Measurements from ENCODE around the gene CBLB. TPM values are rescaled to one million over a fixed set of nuclear protein-coding genes. Genes with fewer than 3 reads are reported as not detected.

CBLB gene
- total and polyA plus RNA-seq, 3 experiments from 2014 or later = 67.7 to 113 (median 112) TPM

DNA sequence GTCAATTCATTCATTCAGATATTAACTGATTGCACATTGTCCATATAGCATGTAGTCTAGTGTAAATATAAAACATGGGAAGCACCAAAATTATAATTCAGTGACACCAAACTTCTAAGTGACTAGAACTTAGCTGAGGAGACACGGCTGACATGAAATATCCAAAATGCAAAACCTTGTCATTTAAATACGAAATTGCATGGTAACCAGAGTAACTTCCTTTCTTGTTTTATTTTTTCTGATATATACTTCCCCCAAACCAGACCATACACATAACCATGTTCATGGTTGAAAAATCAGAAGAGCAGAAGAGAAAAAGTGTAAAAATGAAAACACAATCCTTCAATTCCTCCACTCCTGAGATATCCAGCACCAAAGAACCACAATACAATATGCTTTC lies 38.0 kb downstream of the CBLB start:
- ChIA-PET POLR2A (no interaction called here), CTCF (interaction anchor here (1.4 kb wide), 1 partner anchor 9 kb away, joined by 4 read pairs; no protein-coding TSS in a partner anchor)
- Histone ChIP-seq H3K36me3 (ENCODE audit: insufficient read depth, low read length) (no peaks in the 10 kb centered on the region), H3K9me3 (ENCODE audit: low read length) (no peaks in the 10 kb centered on the region), H3K4me3 (ENCODE audit: low read length) (no peak overlapping the region), H3K4me1 (ENCODE audit: insufficient read depth, low read length) (peaks cover 68% of the 10 kb centered on the region), H3K27ac (ENCODE audit: low read depth, low read length) (peak overlapping the region; percentile 22), H3K27me3 (ENCODE audit: insufficient read depth, low read length, poor library complexity, severe bottlenecking) (no peaks in the 10 kb centered on the region)
- Mint-ChIP-seq H3K4me3 (peak overlapping the region in 5 of 7 donors; percentile 37 to 74 (median 60)), H3K9me3 (no peaks in the 10 kb centered on the region), H3K27ac (peak overlapping the region; percentile 31 to 95 (median 86)), H3K36me3 (peaks cover 22 to 48% (median 22%) of the 10 kb centered on the region in 3 donors), H3K4me1 (peaks cover 76 to 95% (median 92%) of the 10 kb centered on the region in 3 donors), H3K27me3 (no peaks in the 10 kb centered on the region)
- DNase-seq = no peak

DNA sequence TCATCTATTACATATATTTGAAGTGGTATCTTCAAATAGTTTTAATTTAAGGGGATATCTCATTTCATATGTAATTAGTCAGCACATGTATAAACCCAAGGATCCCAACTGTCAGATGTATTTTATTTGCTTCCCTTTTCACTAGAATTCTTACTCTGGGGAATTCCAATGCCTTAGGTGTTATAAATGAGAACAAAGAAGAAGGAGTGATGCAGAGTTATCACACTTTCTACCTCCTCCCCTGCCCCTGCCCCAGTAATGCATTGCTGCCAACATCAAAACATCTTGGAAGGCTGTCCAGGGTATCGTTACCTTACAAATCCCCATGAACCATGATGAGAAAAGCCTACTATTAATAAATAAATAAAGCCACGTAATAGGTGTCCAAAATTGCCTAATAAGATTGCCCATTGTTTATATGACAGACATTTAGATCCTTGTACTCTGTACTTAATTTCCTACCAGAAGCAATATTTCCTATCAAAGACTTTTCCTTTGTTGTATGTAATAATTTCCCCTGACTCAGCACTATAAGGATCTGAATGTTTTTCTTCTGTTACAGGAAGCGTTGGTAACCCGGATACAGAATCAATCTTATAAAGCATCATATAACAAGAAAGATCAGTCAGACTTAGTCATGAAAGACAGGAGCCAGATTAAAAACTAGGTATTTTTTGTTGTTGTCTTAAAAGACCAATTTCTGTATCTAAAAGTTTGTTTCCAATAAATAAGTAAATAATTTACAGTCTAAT lies 38.8 kb downstream of the CBLB start:
- H3K4me1 ChIP-seq (ENCODE audit: insufficient read depth, low read length) = peaks cover 66% of the 10 kb centered on the region
- peak in 2 of 5 donors; percentile 41 to 49 for DNase-seq
- H3K4me1 Mint-ChIP-seq = peaks cover 73 to 94% (median 90%) of the 10 kb centered on the region in 3 donors
- H3K4me3 Mint-ChIP-seq = peak overlapping the region; percentile 38 to 67 (median 55)
- H3K27ac Mint-ChIP-seq = peak overlapping the region; percentile 64 to 95 (median 84)
- H3K27me3 Mint-ChIP-seq = no peaks in the 10 kb centered on the region
- H3K36me3 Mint-ChIP-seq = peaks cover 22 to 50% (median 23%) of the 10 kb centered on the region in 3 donors
- no peaks in the 10 kb centered on the region for H3K9me3 ChIP-seq (ENCODE audit: low read length)
- no peak overlapping the region for H3K4me3 ChIP-seq (ENCODE audit: low read length)
- peak overlapping the region; percentile 22 for H3K27ac ChIP-seq (ENCODE audit: low read depth, low read length)
- no peaks in the 10 kb centered on the region for H3K36me3 ChIP-seq (ENCODE audit: insufficient read depth, low read length)
- H3K9me3 Mint-ChIP-seq = no peaks in the 10 kb centered on the region
- no peaks in the 10 kb centered on the region for H3K27me3 ChIP-seq (ENCODE audit: insufficient read depth, low read length, poor library complexity, severe bottlenecking)
- ChIA-PET CTCF (interaction anchor here (1.4 kb wide), 1 partner anchor 10 kb away, joined by 4 read pairs; no protein-coding TSS in a partner anchor), POLR2A (no interaction called here)

DNA sequence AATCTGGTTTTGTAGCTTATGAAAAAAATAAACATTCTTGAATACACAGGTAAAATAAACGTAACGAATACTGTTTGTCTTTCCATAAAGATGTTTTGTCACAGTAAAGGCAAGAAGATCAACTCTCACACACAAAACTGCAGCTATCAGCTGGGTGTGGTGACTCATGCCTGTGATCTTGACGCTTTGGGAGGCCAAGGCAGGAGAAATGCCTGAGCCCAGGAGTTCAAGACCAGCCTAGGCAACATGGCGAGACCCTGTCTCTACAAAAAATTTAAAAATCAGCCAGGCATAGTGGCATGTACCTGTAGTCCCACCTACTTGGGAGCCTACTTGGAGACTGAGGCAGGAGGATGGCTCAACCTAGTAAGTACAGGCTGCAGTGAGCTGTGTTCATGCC lies 39.6 kb downstream of the CBLB start:
- H3K27me3 Mint-ChIP-seq = no peaks in the 10 kb centered on the region
- H3K4me3 Mint-ChIP-seq = peak overlapping the region in 6 of 7 donors; percentile 50 to 76 (median 65)
- no peaks in the 10 kb centered on the region for H3K9me3 Mint-ChIP-seq
- peaks cover 69% of the 10 kb centered on the region for H3K4me1 ChIP-seq (ENCODE audit: insufficient read depth, low read length)
- peak in 1 of 5 donors; percentile 7 for DNase-seq
- CTCF ChIA-PET = interaction anchor here (0.6 to 1.1 kb wide), 2 partner anchors 16 to 470 kb away, joined by 3 read pairs; no protein-coding TSS in a partner anchor
- H3K36me3 ChIP-seq (ENCODE audit: insufficient read depth, low read length) = no peaks in the 10 kb centered on the region
- H3K27ac ChIP-seq (ENCODE audit: low read depth, low read length) = no peak overlapping the region
- H3K36me3 Mint-ChIP-seq = peaks cover 26 to 51% (median 27%) of the 10 kb centered on the region in 3 donors
- no peak overlapping the region for H3K4me3 ChIP-seq (ENCODE audit: low read length)
- POLR2A ChIA-PET = interaction anchor here (0.6 to 0.9 kb wide), 3 partner anchors 11 to 348 kb away, joined by 3 to 9 read pairs (median 3); no protein-coding TSS in a partner anchor
- peak overlapping the region; percentile 63 to 89 (median 74) for H3K27ac Mint-ChIP-seq
- peaks cover 75 to 94% (median 90%) of the 10 kb centered on the region in 3 donors for H3K4me1 Mint-ChIP-seq
- no peaks in the 10 kb centered on the region for H3K9me3 ChIP-seq (ENCODE audit: low read length)
- H3K27me3 ChIP-seq (ENCODE audit: insufficient read depth, low read length, poor library complexity, severe bottlenecking) = no peaks in the 10 kb centered on the region

DNA sequence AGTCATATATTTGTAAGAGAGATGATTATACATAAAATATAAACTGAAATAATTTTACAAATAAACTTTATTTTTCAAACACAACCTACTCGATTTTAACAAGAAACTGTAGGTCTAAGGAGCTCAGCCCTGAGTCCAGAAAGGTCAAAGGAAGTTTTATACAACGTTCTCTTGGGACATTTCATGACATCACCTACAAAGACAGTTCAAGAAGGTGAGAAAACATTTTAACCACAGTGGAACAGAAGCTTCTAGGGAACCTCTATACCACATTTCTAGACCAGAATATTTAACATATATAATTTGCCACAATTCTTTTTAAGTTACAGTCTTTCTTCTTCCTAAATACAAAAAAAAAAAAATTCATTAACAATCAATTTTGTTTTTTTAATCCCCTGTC lies 40.1 kb downstream of the CBLB start:
- H3K27ac ChIP-seq (ENCODE audit: low read depth, low read length) = no peak overlapping the region
- Mint-ChIP-seq H3K27me3 (no peaks in the 10 kb centered on the region), H3K4me3 (peak overlapping the region in 6 of 7 donors; percentile 50 to 76 (median 65)), H3K9me3 (no peaks in the 10 kb centered on the region), H3K27ac (peak overlapping the region; percentile 63 to 89 (median 74)), H3K4me1 (peaks cover 77 to 94% (median 91%) of the 10 kb centered on the region in 3 donors), H3K36me3 (peaks cover 27 to 53% (median 30%) of the 10 kb centered on the region in 3 donors)
- H3K9me3 ChIP-seq (ENCODE audit: low read length) = no peaks in the 10 kb centered on the region
- POLR2A ChIA-PET = interaction anchor here (0.6 to 0.9 kb wide), 3 partner anchors 11 to 348 kb away, joined by 3 to 9 read pairs (median 3); no protein-coding TSS in a partner anchor
- DNase-seq = peak in 1 of 5 donors; percentile 51
- H3K36me3 ChIP-seq (ENCODE audit: insufficient read depth, low read length) = no peaks in the 10 kb centered on the region
- H3K27me3 ChIP-seq (ENCODE audit: insufficient read depth, low read length, poor library complexity, severe bottlenecking) = no peaks in the 10 kb centered on the region
- CTCF ChIA-PET = interaction anchor here (1.1 kb wide), 1 partner anchor 17 kb away, joined by 3 read pairs; no protein-coding TSS in a partner anchor
- H3K4me3 ChIP-seq (ENCODE audit: low read length) = no peak overlapping the region
- H3K4me1 ChIP-seq (ENCODE audit: insufficient read depth, low read length) = peaks cover 75% of the 10 kb centered on the region

DNA sequence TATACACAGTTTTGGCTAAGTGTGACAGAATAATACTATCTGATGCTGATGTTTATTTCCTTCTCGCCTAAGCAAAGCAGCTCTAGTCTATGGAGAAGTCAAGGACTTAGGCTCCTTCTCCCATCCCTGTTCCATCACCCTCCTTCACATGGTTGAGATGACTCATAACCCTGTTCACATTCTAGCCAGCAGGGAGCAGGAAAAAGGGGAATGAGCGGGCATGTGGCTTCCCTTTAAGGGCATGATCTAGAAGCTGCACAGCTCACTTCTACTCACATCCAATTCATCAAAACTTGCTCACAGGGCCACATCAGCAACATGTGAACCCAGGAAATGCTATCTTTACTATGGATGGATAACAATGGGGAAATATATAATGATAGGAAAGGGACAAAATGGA lies 40.9 kb downstream of the CBLB start:
- H3K27me3 ChIP-seq (ENCODE audit: insufficient read depth, low read length, poor library complexity, severe bottlenecking) = no peaks in the 10 kb centered on the region
- peak overlapping the region; percentile 69 to 92 (median 87) for H3K27ac Mint-ChIP-seq
- ChIA-PET POLR2A (interaction anchor here (0.7 to 0.8 kb wide), 2 partner anchors 12 to 19 kb away, joined by 3 read pairs; no protein-coding TSS in a partner anchor), CTCF (interaction anchor here (1.1 kb wide), 1 partner anchor 18 kb away, joined by 3 read pairs; no protein-coding TSS in a partner anchor)
- H3K4me3 ChIP-seq (ENCODE audit: low read length) = no peak overlapping the region
- no peaks in the 10 kb centered on the region for H3K36me3 ChIP-seq (ENCODE audit: insufficient read depth, low read length)
- peak overlapping the region in 6 of 7 donors; percentile 13 to 60 (median 54) for H3K4me3 Mint-ChIP-seq
- H3K9me3 ChIP-seq (ENCODE audit: low read length) = no peaks in the 10 kb centered on the region
- peaks cover 82 to 98% (median 94%) of the 10 kb centered on the region in 3 donors for H3K4me1 Mint-ChIP-seq
- peaks cover 77% of the 10 kb centered on the region for H3K4me1 ChIP-seq (ENCODE audit: insufficient read depth, low read length)
- H3K27me3 Mint-ChIP-seq = no peaks in the 10 kb centered on the region
- no peak for DNase-seq
- peaks cover 25 to 59% (median 30%) of the 10 kb centered on the region in 3 donors for H3K36me3 Mint-ChIP-seq
- H3K9me3 Mint-ChIP-seq = no peaks in the 10 kb centered on the region
- H3K27ac ChIP-seq (ENCODE audit: low read depth, low read length) = no peak overlapping the region

DNA sequence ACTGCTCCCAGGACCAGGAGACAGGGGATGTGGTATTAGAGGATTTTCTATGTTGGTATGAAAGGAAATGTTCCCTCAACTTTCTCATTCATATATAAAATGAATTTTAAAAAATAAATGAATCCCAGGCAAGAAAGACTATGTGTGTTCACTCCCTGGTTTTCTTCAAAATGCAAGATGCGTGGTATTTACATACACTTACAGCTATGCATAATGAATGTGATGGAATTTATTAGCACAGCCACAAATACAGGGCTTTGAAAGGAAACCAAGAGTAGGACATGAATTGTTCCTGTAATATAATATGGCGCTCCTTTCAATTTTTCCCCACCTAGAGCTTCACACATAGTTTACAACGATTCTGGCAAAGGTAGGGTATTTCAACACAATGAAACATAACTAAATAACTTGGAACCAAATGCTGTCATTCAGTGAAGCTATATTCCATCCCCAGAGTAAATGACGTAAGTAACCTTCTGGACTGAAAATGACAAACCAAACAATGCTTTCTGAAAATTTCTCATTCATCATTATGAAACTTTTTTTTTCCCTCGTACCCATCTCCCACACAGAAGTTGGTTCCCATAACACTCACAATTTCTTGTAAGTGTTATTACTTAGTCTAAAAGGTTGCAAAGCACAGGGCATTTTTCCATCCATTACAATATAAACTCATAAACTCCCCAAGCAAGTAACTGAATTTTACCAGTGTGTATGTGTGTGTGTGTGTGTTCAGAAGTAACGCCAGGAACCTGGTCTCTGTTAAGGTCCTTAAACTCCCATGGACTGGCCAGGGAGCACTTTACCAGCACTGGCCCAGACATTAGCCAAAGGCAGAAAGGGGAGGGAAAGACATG lies 41.8 kb downstream of the CBLB start:
- Mint-ChIP-seq H3K36me3 (peaks cover 19 to 60% (median 25%) of the 10 kb centered on the region in 3 donors), H3K27ac (peak overlapping the region; percentile 84 to 97 (median 89)), H3K4me1 (peaks cover 81 to 97% (median 94%) of the 10 kb centered on the region in 3 donors), H3K27me3 (no peaks in the 10 kb centered on the region), H3K9me3 (no peaks in the 10 kb centered on the region), H3K4me3 (peak overlapping the region in 5 of 7 donors; percentile 58 to 80 (median 63))
- Histone ChIP-seq H3K27ac (ENCODE audit: low read depth, low read length) (no peak overlapping the region), H3K36me3 (ENCODE audit: insufficient read depth, low read length) (no peaks in the 10 kb centered on the region), H3K27me3 (ENCODE audit: insufficient read depth, low read length, poor library complexity, severe bottlenecking) (no peaks in the 10 kb centered on the region), H3K4me3 (ENCODE audit: low read length) (no peak overlapping the region), H3K4me1 (ENCODE audit: insufficient read depth, low read length) (peaks cover 71% of the 10 kb centered on the region), H3K9me3 (ENCODE audit: low read length) (no peaks in the 10 kb centered on the region)
- no peak for DNase-seq
- ChIA-PET POLR2A (interaction anchor here (0.5 kb wide), 1 partner anchor 89 kb away, joined by 3 read pairs; no protein-coding TSS in a partner anchor), CTCF (interaction anchor here (1.0 kb wide), 1 partner anchor 15 kb away, joined by 3 read pairs; no protein-coding TSS in a partner anchor)

DNA sequence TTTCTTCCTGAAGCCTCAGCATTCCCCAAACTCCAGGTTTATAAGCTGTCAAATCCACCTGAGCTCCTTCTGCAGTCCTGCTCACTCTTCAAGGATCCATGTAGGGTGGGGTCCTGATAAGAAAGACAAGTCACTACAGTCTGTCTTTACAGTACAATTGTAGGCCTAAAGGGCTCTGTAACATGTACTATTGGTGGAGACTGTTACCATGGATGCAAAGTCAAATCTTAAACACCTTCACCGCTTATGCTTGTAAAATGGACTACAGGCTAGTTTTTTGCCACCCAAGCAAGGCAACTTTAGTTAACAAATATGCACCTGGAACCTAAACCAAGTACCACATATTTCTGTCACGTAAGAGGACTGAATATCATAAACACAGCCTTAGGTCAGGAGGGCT lies 44.7 kb downstream of the CBLB start:
- Mint-ChIP-seq H3K4me1 (peaks cover 69 to 90% (median 88%) of the 10 kb centered on the region in 3 donors), H3K36me3 (peaks cover 18 to 66% (median 32%) of the 10 kb centered on the region in 3 donors), H3K27ac (peak overlapping the region; percentile 75 to 92 (median 85)), H3K9me3 (no peaks in the 10 kb centered on the region), H3K4me3 (peak overlapping the region in 6 of 7 donors; percentile 0 to 51 (median 23)), H3K27me3 (no peaks in the 10 kb centered on the region)
- H3K36me3 ChIP-seq (ENCODE audit: insufficient read depth, low read length) = no peaks in the 10 kb centered on the region
- H3K9me3 ChIP-seq (ENCODE audit: low read length) = no peaks in the 10 kb centered on the region
- peaks cover 49% of the 10 kb centered on the region for H3K4me1 ChIP-seq (ENCODE audit: insufficient read depth, low read length)
- POLR2A ChIA-PET = no interaction called here
- CTCF ChIA-PET = interaction anchor here (1.2 kb wide), 1 partner anchor 16 kb away, joined by 5 read pairs; no protein-coding TSS in a partner anchor
- no peaks in the 10 kb centered on the region for H3K27me3 ChIP-seq (ENCODE audit: insufficient read depth, low read length, poor library complexity, severe bottlenecking)
- H3K4me3 ChIP-seq (ENCODE audit: low read length) = no peak overlapping the region
- H3K27ac ChIP-seq (ENCODE audit: low read depth, low read length) = no peak overlapping the region
- no peak for DNase-seq
